GM21381 (cell line): ENCODE data around the gene S100P.
"Not testable (repeated sequence)": the region's sequence is repeated elsewhere in the genome, so short reads cannot be mapped to it uniquely, and the experiment has no call there.

Source experiments
- ATAC-seq: cut with Tn5 transposase; IDR thresholded peaks from one replicate; pipeline ENCODE4 v1.9.1; 2021; ENCODE audit warnings: mild to moderate bottlenecking, moderate library complexity; ENCODE audit not compliant: unreplicated experiment

S100P gene

DNA sequence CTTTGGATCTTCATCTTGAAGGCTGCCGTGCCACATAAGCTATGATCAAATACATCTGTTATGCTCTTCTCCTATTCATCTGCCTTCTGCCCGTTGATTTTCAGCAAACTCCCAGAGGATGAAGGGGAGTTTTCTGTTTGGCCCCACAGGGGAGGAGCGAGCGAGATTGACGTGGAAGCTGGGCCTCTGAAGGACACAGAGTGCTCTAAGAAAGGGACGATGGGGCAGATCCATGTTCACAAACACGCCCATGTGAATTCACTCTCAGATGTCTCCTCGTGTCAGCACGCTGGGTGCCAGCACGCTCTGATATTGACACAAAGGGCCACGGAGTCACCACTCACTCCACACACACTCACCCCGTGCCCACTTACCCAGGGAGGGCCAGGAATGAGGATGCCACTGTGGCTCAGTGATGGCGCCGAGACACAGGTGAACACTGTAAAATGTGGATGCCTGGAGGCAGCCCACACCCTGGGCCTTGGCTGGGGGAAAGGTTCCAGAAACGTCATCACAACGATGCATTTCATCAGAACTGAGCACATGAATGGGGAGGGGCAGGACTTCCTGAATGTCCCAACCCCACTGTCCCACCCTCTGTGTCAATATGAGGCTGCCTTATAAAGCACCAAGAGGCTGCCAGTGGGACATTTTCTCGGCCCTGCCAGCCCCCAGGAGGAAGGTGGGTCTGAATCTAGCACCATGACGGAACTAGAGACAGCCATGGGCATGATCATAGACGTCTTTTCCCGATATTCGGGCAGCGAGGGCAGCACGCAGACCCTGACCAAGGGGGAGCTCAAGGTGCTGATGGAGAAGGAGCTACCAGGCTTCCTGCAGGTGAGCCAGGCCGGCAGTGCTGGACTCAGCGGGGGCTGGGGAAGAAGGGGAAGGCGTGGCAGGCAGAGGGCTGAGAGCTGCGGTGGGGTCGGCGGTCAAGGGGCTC is at the start of gene S100P:
TSS of gene S100P (plus strand) at position 648 of the 946 bp plus-strand sequence. CDS start at position 703, 55 bp downstream.
- no peak for ATAC-seq

DNA sequence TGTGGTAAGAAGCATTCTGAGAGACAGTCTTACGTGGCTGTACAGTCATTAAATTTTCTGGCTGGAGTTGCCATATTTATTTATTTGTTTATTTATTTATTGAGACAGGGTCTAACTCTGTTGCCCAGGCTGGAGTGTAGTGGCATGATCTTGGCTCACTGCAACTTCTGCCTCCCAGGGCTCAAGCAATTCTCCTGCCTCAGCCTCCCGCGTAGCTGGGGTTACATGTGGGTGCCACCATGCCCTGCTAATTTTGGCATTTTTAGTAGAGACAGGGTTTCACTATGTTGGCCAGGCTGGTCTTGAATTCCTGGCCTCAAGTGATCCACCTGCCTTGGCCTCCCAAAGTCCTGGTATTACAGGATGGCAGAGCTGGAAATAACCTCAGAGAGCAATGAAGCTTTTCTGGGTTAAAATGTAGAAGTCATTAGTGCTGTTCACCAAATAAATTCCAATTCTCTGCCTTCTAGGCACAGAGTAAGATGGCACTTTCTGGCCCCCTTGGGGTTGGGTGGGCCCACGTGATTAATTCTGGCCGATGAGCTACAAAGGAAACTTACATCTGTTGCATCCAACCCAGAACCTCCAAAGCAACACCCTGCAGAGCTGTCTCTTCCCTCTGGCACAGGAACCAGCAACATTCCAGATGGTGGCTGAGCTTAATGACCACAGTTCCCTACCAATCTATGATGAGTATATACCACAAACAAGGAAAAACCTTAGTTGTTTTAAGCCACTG is 48.7 kb upstream of the S100P start:
- ATAC-seq: no peak

DNA sequence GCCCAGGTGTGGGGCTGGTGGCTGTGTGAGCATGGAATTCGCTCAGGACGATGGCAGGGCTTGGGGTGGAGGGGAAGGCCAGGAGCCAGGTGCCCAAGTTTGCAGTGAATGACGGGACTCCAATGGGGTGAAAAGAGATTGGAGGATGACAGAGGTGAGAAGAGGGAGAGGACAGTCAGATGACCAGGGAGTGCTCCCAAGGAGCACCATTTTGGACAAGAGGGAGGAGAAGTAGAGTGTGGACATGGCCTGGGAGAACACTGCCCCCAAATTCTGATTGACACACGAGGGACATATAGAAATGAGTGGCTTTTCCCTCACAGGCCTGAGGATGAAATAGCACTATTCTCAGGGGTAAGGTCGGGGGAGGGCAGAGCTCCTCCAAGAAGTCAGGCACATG is 46.5 kb upstream of the S100P start:
- no peak for ATAC-seq

DNA sequence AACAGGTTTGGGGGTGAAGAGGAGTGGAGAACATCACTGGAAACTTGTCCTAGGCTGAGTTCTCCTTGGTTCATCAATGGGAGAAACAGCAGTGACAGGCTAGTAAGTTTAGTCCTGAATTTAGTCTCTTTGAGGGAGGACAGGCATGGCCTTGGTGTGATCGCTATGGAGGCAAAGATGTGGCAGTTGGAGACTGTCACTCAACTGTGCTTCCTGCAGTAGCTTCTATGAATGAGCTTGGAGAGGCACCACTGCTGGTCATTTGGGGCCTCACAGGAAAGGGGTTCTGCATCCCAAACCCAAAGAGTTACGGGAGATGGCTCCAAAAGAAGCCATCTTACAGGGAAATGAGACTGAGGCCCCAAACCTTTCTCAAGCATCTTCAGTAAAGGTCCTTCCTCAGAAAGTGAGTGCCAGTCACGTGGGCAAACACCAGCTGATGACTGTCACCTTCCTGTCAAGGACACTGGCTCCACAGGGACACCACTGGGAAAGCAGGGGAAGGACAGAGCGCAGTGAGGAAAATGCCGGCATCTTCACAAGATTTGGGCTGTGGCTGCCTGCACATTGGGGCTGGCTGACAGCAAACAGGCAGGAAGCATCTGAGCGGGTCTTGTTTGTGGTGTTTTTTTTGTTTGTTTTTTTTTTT is 46.0 kb upstream of the S100P start:
- ATAC-seq: no peak

DNA sequence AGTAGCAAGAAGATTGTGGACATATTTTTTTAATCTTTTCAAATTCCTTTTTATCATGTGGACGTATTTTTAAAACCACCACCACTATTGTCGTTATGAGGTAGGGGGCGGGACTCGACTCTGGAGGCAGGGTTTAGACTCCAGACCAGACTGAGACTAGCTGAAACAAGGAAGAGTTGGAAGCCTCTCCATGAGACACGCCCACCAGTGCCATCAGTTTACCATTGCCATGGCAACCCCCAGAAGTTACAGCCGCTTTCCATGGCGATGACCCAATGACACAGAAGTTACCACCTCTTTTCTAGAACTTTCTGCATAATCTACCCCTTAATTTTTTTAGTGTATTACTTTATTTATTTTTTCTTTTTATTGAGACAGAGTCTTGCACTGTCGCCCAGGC is 44.5 kb upstream of the S100P start:
- no peak for ATAC-seq

DNA sequence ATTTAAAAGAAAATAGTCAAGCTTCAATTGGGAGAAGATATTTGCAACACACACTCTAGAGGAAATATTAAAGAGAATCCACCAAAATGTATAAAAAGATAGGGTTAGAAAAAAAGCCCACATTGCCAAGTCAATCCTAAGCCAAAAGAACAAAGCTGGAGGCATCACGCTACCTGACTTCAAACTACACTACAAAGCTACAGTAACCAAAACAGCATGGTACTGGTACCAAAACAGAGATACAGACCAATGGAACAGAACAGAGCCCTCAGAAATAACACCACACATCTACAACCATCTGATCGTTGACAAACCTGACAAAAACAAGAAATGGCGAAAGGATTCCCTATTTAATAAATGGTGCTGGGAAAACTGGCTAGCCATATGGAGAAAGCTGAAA is 39.5 kb upstream of the S100P start:
- not testable (repeated sequence) for ATAC-seq

DNA sequence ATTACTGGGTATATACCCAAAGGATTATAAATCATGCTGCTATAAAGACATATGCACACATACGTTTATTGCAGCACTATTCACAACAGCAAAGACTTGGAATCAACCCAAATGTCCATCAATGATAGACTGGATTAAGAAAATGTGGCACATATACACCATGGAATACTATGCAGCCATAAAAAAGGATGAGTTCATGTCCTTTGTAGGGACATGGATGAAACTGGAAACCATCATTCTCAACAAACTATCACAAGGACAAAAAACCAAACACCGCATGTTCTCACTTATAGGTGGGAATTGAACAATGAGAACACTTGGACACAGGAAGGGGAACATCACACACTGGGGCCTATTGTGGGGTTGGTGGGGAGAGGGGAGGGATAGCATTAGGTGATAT is 38.4 kb upstream of the S100P start:
- not testable (repeated sequence) for ATAC-seq

DNA sequence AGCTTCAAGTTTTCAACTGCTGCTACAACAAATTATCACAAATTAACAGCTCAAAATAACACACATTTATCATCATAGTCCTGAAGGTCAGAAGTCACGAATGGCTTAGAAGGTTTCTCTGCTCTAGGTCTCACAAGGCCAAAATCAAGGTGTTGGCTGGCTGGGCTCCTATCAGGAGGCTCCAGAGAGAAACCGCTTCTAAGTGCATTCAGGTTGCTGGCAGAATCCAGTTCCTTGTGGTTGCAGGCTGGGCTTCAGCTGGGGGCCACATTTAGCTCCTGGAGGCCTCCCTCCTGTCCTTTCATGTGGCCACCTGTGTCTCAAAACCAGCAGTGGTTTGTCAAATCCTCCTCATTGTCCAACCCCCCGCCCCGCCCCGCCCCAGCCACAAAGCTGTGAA is 37.8 kb upstream of the S100P start:
- ATAC-seq: no peak

DNA sequence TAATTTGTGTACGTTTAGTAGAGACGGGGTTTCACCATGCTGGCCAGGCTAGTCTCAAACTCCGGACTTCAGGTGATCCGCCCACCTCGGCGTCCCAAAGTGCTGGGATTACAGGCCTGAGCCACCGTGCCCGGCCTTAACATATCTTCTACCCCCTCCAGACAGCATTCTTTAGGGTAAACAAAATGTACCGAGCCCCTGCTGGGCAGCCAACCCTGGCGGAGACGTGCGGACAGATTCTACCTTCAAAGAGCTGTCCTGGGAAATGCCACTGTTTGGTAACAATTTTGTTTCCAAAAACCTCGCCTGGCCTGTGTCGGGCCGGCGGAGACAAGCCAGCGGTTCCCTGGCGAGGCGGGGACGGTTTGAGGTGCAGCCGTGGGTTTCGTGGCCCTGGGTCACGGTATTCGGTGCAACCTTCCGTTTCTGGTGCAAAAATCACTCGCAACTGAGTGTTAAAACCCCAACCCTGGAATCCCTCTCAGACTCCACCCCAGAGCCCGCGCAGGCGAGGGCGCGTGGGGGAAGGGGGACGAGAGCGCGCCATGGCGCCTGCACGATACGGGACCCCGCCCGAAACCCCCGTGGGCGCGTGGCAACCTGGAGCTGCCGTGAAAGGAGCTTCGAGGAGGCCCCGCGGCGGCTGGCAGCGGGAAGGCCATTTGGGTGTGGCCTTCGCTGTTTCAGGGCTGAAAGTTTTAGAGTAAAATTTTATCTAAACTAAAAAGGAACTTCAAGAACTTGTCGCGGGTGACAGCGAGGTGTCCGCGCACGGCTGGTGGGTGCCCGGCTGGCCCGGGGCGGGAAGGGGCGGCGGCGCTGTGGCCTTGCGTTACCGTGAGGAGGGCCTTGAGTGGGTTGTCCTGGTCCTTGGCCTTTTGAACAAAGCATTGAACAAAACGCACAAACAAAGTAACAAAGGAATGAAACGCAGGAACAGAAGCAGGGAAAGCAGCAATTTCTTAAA is 36.2 kb upstream of the S100P start:
- ATAC-seq: no peak

DNA sequence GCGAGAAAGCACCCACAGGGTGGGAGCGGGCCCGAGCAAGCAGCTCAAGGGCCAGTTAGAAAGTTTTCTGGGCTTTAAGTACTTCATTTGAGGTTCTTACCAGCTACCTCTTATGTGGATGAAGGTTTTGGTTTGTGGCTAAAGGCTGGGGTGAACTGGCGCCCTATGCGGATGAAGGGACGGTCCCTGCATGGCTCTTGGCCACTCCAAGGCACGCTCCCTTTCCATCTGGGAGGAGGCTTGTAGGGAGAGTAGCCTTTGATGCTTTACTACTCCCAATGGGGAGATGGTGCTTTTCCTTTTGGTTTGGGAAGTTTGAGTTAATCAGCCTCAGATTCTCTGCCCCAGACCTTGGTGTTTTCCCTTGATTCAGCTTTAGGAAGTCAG is 35.5 kb upstream of the S100P start:
- ATAC-seq: no peak

DNA sequence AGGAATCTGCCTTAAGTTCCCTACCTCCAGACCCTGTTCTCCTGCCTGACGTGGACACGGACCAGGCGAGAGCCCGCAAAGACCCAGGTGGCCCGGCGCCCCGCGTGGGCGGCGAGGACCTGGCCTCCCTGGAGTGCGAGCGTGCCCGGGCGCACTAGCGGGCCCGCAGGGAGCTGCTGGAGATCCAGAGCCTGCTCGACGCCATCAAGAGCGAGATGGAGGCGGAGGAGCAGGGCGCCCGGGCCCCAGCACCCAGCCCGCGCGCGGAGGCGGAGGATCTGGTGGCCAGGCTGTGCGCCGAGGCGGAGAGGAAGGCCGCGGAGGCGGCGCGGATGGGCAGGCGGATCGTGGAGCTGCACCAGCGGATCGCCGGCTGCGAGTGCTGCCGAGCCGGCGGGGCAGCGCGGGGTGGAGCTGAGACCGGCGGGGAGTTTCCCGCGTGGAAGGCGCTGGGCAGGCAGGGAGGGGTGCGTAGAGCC is 35.0 kb upstream of the S100P start:
- no peak for ATAC-seq

DNA sequence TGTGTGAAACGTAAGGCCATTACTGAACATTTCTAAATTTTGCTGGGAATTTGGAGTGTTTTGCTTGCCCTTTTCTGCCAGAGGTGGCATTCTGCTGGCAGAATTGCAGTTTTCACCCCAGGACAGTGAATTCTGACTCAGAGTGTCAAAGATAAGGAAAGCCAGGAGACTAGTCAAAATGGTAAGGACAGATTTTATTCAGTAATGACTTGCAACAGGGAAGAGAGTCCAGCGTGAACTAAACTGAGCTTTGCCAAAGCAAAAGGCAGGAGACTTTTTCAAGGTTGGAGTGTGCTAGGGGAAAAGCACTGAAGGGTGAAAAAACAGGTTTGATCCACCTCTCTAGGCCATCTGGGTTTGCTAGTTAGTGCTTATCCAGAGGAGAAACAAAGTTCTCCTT is 33.8 kb upstream of the S100P start:
- ATAC-seq: no peak

DNA sequence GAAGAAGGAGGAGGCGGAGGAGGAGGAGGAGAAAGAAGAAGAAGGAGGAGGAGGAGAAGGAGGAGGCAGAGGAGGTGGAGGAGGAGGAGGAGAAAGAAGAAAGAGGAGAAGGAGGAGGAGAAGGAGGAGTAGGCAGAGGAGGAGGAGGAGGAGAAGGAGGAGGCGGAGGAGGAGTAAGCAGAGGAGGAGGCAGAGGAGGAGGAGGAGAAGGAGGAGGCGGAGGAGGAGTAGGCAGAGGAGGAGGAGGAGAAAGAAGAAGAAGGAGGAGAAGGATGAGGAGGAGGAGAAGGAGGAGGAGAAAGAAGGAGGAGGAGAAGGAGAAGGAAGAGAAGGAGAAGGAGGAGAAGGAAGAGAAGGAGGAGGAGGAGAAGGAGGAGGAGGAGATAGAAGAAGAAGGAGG is 33.2 kb upstream of the S100P start:
- no peak for ATAC-seq

DNA sequence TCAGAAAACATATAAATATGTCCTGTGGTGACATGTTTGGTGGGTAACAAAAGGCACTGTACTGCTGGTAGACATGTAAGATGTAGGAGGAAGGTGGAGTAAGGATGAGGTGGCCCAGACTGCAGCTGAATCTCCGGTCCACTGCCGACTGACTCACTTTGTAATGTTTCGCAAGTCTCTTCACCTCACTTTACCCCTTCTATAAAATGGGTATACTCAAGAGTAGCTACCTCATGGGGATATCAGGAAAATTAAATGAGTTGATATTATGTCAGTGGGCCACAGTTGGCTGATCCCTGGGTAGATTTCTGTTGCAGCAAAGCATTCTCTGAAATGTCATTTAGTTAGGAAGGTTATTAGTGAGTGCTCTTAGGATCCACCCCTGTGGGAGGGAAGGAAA is 31.1 kb upstream of the S100P start:
- no peak for ATAC-seq

DNA sequence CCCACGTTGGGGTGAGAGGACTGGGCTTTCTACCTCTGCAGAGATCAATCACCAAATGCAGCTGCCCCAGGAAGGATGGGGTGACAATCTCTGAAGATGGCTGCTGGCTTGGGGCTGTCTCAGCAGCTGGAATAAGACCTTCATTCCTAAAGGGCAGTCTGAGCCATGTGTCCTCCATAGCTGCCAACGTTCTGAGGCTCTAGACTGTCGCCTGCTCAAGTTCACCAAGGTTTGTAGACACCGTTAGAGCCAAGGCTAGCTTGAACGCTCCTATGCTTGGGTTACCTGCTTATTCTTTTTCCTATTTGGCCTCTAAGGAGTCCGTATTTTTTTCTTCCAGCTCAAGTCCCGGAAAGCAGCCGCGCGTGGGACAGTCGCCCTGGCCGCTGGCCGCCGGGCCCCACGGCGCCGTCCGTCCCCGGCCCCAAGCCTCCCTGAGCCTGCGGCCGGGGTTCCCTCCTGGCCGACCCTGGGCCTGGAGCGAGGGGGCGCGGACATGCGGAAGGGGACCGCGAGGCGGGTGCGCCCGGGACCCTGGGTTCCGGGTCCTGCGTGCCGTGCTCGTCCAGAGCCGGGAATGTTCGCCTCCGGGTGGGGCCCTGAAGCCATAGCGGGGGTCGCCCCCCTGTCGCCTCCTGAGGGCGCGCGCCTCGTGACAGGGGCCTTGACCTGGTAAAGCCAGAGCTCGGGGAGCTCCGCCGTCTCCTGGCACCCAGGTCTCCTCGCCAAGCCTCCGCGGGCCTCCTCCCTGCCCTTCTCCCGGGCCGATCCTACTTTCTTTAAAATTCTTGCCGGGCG is 29.9 kb upstream of the S100P start:
- ATAC-seq: no peak

DNA sequence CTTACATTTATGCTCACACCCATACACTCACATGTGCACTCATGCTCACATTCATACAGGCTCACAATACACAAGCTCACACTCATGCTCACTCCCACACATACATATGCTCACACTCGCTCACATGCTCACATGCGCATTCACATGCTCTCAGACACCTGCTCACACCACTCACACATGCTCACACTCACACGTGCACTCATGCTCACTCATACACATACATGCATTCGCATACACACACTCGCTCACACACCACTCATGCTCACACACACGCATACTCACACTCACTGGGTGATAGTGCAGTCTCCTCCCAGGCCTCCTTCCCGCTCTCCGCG is 28.4 kb upstream of the S100P start:
- ATAC-seq: no peak

DNA sequence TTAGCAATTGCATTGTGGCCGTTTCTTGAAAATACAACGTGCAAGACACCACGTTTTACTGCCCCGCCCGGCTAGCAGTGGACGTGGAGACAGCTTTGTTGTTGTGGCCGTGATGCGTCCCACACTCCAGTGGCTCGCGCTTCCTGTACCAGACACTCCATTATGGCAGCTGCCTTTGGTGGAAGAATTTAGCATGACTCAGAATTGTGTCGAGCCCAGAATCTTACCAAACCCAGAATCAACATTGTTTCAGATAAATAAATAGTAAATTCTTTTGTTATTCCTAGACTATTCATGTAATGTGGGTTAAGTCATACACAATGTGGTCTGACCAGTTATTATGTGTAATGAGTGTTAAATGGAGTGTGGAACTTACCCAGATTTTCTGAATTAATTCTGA is 25.3 kb upstream of the S100P start:
- no peak for ATAC-seq

DNA sequence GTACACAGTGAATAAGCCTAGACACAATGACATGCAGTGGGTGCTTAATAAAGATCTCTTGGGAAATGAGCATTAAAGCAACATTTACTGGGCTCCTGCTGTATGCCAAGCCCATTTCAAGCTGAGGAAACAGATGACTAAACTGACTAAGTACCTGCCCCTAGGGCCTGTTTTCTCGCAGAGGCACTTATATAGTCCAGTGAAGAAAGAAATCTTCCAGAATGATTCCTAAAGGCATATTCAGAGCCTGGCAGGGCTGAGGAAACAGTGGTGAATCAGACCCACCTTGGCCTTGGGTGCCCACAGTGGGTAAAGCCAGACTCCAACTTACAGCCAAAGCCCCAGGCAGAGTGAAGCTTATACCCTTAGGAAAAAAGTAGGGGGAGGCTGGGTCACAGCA is 22.0 kb upstream of the S100P start:
- no peak for ATAC-seq

DNA sequence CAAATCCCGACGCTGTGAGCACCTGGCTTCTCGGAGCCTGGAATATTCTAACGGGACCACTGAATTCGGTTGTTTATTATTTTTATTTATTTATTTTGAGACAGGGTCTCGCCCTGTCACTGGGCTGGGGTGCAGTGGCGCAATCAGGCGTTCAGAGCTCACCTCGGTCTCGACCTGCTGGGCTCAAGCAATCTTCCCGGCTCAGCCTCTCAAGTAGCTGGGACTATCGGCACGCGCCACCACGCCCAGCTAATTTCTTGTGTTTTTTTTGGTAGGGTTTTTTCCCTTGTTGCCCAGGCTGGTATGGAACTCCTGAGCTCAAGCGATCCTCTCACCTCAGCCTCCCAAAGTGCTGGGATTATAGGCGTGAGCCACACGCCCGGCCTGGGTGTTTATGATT is 21.5 kb upstream of the S100P start:
- no peak for ATAC-seq
